Head of caudate nucleus (tissue), 42 donors: ENCODE results near the gene MYO15A.

Experiments used
- DNase-seq, 42 donors: peaks; one replicate each; pipeline versions ENCODE4 v3.0.0 to v3.0.0-alpha.2; 2020 to 2021; ENCODE audit warnings: mixed read lengths in 7 of 42
- intact Hi-C: fragments of 100-400 bp; cut with DNase I; formaldehyde crosslinking; loops from one replicate; pipeline ENCODE4 v1.15.0; 2022

The MYO15A gene

DNA sequence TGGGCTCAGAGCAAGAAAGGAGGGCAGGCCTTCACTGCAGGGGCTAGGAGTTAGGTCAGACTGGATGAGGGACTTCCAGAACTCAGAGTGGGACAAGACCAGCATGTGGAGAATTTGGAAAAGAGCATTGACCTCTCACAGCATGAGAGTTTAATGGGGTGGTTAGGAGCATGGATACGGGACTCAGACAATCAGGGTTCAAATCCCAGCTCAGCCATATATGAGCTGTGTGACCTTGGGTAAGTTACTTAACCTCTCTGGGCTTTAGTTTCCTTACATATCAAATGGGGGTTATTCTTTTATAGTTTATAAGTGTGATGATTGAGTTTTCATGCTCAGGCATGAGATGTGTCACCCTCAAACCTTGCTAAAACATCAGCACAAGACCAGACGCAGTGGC is 37.7 kb downstream of the MYO15A start:
- no peak for DNase-seq
- intact Hi-C loops, result no loop called here

DNA sequence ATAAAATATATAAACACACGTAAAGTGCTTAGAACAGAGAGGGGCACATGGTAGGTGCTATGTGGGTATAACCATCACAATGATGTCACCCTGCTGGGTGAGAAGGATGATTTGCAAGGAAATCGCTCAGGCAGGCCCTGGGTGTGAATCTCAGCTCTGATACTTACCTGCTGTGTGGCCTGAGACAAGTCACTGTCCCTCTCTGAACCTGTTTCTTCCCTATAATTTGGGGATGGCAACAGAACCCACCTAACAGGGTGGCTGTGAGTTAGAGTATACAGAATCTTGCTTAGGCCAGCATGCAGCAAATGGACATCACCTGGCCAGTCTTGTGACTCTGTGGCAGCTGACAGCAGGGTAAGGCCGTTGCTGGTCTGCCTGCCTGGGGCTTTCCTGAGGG is 38.4 kb downstream of the MYO15A start:
- intact Hi-C loops, result no loop called here
- DNase-seq, result no peak

DNA sequence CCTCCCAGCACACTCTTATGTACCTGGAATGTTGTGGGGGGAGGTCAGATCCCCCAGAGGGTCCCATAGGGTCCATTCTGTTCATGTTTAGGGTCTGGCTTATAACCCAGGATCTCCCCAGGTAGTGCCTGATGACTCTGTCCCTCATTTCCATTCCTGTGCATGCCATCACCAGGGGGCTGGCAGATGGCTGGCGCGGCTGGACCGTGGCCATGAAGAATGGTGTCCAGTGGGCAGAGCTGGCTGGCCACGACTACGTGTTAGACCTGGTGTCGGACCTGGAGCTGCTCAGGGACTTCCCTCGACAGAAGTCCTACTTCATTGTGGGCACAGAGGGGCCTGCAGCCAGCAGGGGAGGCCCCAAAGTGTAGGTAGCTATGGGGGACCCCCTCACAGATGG is 40.0 kb downstream of the MYO15A start:
- intact Hi-C loops, result no loop called here
- no peak for DNase-seq

DNA sequence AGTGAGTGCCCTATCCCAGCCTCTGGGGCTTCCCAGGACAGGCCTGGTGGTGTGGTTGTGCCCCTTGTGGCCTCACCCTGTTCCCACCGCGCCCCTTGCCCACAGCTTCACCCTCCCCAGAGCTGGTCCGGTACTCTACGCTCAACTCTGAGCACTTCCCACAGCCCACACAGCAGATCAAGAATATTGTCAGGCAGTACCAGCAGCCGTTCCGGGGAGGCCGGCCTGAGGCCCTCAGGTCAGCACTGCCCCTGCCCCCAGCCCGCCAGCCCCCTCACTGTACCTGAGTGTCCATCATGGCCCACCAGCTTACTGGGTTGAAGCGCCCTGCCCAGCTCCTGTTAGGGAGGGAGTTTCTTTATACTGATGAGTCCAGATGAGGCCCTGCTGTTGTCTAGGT is 42.7 kb downstream of the MYO15A start:
- DNase-seq, result no peak
- intact Hi-C loops, result no loop called here

DNA sequence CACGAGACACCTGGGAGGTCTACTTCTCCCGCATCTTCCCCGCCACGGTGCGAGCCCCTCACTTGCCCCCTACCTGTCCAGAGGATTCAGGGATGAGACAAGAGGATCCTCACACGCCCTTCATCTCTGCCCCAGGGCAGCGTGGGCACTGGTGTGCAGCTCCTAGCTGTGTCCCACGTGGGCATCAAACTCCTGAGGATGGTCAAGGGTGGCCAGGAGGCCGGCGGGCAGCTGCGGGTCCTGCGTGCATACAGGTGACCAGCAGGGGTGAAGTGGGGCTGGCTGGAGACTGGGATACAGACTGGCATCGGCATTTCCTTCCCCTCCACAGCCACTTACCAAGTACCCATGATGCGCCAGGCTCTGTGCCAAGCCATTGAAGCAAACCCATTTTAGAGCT is 46.6 kb downstream of the MYO15A start:
- intact Hi-C loops, result no loop called here
- DNase-seq, result no peak

DNA sequence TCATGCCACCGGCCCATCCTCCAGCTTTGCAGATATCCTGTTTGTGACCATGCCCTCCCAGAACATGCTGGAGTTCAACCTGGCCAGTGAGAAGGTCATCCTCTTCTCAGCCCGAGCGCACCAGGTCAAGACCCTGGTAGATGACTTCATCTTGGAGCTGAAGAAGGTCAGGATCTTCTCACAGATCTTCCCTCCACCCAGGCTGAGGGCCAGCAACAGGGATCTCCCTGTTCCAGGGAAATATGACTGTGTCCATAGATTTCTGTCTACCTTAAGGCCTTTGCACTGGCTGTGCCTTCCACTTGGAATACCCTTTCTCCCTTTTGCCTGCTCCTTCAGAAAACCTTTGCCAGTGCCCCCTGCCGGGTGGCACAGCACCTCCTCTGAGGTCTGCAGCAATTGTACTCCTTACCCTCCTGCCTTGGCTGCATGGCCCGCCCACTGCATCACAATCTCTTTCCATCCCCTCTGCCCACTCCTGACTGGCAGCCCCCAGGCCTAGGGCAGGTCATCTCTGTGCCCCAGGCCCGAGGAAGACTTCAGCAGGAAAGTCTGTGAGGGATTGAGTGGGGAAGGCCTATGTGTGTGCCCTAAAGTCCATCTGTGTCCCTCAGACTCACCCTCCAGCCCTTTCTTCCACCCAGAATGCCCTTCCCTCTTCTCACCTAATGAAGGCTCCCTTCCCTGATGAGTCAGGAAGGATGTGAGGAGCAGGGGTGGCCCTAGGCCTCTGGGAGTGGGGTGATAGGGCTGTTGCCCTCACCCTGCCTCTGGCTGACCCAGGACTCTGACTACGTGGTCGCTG is 47.8 kb downstream of the MYO15A start:
- intact Hi-C loops, result no loop called here

DNA sequence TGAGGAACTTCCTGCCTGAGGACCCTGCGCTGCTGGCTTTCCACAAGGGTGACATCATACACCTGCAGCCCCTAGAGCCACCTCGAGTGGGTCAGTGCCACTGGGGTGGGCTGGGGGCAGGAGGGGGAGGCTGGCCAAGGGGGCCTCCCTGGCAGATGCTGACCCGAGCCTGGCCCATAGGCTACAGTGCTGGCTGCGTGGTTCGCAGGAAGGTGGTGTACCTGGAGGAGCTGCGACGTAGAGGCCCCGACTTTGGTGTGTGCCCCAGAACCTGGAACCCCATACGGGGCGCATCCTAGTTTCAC is 48.4 kb downstream of the MYO15A start:
- intact Hi-C loops, result no loop called here
- no peak for DNase-seq

More for the DNA sequence above, 47.8 kb downstream of the MYO15A start:
- no peak for DNase-seq

DNA sequence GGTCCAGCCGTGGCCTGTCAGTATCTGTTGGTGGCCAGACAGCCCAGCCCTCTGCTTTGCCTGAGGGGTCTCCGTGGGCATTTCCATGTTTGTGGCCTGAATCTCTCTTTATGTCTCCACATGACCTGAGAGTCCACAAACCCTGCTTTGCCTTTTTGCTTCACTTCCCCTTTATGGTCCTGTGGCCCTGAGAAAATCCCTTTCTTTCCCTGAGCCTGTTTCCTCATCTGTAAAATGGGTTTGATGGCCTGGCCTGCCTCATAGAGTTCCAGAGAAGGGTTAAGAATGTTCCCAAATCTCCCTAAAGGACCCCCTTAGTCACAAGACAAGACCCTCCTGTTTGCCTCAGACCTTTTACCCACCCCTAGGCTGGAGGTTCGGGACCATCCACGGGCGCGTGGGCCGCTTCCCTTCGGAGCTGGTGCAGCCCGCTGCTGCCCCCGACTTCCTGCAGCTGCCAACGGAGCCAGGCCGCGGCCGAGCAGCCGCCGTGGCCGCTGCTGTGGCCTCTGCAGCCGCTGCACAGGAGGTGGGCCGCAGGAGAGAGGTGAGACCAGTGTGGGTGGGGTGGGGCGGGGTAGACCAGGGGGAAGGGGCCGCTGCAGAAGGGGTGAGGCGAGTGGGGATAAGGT is 48.9 kb downstream of the MYO15A start:
- intact Hi-C loops, result no loop called here
- DNase-seq, result no peak

DNA sequence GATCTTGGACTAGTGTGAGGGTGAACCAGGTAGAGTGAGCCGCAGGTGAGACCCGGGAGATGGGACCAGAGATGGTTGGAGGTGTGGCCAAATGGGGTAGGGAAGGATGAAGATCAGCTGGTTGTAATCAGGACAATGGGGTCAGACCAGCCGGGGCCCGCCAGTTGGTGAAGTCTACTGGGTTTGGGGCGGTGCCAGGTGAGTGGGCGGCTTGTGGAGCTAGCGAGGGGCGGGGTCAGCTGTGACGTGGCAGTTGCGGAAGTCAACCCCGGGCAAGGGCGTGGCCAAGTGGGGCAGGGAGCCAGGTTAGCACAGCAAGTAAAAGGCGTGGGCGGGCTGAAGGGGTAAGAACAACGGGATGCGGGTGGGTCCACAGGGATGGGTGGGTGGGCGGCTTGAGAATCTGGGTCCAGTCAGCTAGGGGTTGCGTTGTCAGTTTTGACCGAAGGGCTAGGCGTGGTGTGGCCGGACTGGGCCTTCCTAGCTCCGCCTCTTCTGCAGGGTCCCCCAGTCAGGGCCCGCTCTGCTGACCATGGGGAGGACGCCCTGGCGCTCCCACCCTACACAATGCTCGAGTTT is 49.6 kb downstream of the MYO15A start:
- peak; percentile 44 to 88 (median 74) for DNase-seq
- intact Hi-C loops, result no loop called here

DNA sequence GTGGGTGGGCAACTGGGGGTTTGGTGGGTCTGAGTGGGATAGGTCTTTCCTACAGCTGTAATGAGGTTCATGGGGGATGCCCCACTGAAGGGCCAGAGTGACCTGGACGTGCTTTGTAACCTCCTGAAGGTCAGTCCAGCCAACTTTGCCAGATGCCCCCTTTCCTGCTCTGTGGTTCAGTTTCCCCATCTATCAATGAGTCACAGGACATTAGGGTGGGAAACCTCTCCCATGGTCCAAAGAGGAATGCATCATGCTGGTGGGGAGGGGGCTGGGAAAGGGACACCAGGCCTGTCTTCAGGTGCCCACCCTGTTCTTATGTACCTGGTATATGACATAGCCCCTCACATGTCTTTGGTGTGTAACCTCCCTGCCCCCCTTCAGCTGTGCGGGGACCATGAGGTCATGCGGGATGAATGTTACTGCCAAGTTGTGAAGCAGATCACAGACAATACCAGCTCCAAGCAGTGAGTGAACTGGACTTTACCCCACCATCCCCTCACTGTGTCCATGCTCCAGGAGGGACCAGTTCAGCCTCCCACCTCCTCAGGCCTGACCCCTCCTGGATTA is 51.1 kb downstream of the MYO15A start:
- DNase-seq, result no peak
- intact Hi-C loops, result no loop called here

DNA sequence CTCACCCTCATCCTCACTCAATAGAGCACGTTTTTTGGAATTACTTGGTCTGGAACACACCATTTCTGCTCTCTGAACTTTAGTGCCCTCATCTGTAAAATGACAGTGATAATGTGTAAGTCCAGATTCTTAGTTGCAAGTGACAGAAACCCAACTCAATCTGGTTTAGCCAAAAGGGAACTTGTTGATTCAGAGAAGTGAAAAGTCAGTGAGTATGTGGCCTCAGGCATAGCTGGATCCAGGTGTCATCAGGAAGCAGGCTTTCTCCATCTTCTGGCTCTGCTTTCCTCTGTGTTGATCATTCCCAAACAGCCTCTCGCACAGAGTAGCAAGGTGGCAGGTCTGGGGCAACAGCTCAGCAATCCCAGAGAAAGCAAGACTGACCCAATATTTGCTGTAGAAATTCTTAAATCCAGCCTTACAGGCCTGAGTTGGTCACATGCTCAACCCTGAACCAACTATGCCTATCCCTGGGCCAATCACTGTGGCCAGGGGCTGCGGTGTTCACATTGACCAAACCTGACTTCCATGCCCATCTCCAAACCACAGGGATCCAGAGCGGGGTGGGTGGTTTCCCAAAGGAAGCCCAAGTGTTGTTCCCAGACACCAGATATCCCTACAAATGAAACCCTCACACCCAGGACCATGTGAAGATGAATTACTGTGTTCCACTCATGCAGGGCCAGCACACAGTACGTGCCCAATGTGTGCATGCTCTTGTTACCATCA is 51.7 kb downstream of the MYO15A start:
- no peak for DNase-seq
- intact Hi-C loops, result no loop called here

DNA sequence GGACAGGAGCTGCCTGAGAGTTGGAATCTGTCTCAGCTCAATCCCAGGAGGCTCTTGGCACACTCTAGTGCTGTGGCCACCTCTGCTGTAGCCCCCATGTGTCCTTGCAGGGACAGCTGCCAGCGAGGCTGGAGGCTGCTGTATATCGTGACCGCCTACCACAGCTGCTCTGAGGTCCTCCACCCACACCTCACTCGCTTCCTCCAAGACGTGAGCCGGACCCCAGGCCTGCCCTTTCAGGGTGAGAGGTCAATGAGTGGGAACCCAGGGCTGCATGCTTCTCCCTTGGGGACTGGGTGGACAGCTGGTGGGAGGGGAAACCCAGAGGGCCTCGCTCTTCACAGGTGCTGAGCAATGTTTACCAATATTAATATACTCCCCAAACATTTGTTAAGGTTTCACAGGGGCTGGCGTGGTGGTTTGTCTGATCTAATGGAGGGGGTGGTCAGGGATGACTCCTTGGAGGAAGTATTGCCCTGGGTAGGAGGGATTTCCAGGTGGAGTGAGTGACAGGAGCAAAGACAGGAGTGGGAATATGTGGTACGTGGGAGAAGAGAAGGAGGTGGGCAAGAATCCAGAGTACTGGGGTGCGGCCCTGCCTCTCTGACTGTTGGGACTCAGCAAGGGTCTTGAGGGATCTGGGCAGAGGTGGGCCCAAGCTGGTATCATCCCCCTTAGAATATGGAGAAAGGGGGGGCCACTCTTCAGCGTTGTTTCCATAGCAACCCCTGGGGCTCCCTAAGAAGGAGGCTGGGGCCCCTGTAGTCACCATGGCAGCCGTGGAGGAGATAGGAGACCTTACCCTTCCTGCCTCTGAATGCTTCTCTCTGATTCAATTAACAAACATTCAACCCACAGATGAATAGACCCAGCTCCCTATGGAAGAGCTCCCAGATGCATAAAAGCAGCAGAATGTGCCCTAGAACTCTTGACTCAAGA is 52.9 kb downstream of the MYO15A start:
- peak in 16 of 42 donors; percentile 11 to 63 (median 26) for DNase-seq
- intact Hi-C loops, result no loop called here

DNA sequence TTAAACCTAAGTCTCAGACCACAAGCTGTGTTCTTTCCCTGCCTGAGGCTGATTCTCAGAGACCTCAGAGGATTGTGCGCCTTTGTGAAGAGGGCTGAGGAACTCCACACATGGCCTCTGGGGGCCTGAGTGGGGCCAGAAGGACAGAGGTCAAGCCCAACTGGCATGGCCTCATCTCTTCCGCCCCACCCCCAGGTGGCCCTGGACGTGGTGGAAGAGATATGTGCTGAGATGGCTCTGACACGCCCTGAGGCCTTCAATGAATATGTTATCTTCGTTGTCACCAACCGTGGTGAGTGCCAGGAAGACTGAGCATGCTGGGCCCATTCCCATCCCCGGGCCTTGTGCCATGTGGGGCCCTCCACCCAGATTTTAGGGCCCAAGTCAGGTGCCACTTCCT is 55.0 kb downstream of the MYO15A start:
- DNase-seq, result no peak
- intact Hi-C loops, result no loop called here

DNA sequence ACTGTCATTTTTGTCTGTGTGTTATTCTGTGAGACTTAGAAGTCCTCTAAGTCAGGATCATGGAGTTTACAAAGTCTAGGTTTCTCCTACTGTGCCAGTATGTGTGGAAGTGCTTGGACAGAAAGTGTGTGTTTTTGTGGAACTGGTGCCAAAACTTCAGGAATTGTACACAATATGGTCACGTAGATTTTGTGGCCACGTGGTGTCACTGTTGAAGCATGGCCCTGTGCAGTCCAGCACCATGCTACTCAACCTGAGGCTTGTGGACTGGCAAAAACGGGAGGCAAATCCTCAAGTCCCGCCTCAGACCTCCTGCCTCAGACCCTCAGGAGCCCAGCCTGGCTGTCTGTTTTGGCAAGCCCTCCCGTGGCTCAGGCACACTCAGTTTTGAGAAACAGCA is 58.3 kb downstream of the MYO15A start:
- DNase-seq, result no peak
- intact Hi-C loops, result no loop called here

DNA sequence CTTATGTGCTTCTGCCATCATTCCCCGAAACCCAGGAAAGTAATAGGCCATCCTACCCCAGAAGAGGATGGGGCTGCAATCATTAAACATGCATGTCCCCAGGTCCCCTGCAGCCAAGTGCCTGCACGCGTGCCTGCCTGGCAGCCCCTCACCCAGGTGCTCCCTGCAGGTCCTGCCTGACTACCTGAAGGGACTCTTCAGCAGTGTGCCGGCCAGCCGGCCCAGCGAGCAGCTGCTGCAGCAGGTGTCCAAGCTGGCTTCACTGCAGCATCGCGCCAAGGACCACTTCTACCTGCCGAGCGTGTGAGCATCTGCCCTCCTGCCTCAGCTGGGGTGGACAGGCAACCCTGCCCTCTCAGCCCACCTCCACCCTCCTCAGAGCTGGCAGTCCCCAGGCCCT is 58.9 kb downstream of the MYO15A start:
- DNase-seq, result no peak
- intact Hi-C loops, result no loop called here

DNA sequence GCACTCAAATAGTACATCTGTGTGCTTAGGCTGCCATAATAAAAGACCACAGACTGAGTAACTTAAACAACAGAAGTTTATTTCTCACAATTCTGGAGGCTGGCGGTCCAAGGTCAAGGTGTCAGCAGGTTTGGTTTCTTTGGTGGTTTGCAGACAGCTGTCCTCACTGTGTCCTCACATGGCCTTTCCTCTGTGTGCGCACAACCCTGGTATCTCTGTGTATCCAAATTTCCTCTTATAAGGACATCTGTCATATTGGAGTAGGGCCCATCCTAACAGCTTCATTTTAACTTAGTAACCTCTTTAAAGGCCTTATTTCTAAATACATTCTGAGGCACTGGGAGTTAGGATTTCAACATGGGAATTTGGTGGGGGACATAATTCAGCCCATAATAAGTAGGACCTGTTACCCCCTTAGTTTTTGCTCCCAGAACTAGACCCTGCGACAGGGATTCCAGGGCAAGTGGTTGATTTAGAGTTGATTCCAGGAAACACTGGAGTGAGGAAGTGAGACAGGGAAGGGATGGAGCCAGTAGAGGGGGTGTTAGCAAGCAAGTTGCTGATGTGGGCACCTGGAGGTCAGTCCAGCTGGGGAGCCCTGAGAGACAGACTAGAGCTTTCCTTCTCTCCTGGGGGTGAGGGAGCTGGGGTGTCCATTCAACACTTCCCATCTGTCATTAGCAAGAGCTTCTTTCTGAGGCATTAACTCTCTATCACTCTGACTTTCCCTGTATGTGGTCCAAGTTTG is 64.1 kb downstream of the MYO15A start:
- no peak for DNase-seq
- intact Hi-C loops, result no loop called here

DNA sequence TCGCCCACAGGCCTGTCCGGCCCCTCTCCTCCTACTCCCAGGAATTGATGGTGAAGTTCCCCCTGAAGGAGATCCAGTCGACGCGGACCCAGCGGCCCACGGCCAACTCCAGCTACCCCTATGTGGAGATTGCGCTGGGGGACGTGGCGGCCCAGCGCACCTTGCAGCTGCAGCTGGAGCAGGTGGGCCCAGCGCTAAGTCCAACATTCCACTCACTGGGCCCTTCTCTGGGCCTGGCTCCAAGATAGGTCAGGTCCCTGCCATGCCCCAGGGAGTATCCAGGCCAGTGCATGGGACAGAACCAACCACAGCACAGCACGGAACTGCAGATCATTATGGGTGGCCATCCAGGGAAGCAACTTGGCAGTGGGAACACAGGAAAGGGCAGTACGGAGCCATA is 65.2 kb downstream of the MYO15A start:
- intact Hi-C loops, result no loop called here
- no peak for DNase-seq

DNA sequence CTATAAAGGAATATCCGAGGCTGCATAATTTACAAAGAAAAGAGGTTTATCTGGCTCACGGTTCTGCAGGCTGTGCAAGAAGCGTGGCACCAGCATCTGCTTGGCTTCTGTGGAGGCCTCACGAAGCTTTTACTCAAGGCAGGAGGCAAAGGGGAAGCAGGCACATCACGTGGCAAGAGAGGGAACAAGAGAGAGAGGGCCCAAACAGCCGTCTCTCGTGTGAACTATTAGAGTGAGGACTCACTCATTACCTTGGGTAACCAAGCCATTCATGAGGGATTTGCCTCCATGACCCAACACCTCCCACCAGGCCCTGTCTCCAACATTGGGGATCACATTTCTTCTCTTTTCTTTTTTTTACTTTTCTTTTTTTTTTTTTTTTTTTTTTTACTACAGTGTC is 67.6 kb downstream of the MYO15A start:
- DNase-seq, result peak in 21 of 42 donors; percentile 12 to 59 (median 42)
- intact Hi-C loops, result no loop called here
